Hepatocyte (in vitro differentiated cells): ENCODE results near the gene CHAF1A. TPM values are rescaled to one million over a fixed set of nuclear protein-coding genes. Genes with fewer than 3 reads are reported as not detected.

Experiments used
- DNase-seq: peaks from one replicate; pipeline ENCODE4 v3.0.0-alpha.2; 2016; ENCODE audit warnings: low spot score
- H2AFZ ChIP-seq: fragments of 200-600 bp; sonication (generic); 2 replicates; pipeline ENCODE4 v1.6.0; 2016; ENCODE audit warnings: antibody characterized with exemption, mild to moderate bottlenecking
- H3K27ac ChIP-seq: fragments of 200-600 bp; sonication (generic); 2 replicates; pipeline ENCODE4 v1.5.1; 2016; ENCODE audit warnings: mild to moderate bottlenecking
- H3K27me3 ChIP-seq: fragments of 200-600 bp; sonication (generic); 2 replicates; pipeline ENCODE4 v1.6.1; 2016
- H3K36me3 ChIP-seq: fragments of 200-600 bp; sonication (generic); replicated peaks from 2 replicates; pipeline ENCODE4 v1.5.1; 2016; ENCODE audit warnings: low read depth; ENCODE audit not compliant: insufficient read depth
- H3K4me1 ChIP-seq: fragments of 200-600 bp; sonication (generic); 2 replicates; pipeline ENCODE4 v1.5.1; 2016; ENCODE audit warnings: mild to moderate bottlenecking, moderate library complexity; ENCODE audit not compliant: insufficient read depth
- H3K4me2 ChIP-seq: fragments of 200-600 bp; sonication (generic); 2 replicates; pipeline ENCODE4 v1.6.0; 2016
- H3K4me3 ChIP-seq: fragments of 200-600 bp; sonication (generic); 2 replicates; pipeline ENCODE4 v1.5.1; 2016; ENCODE audit warnings: mild to moderate bottlenecking
- H3K79me2 ChIP-seq: fragments of 200-600 bp; sonication (generic); 2 replicates; pipeline ENCODE4 v1.6.0; 2017; ENCODE audit warnings: mild to moderate bottlenecking
- H3K9me2 ChIP-seq: fragments of 200-600 bp; sonication (generic); replicated peaks from 2 replicates; pipeline ENCODE4 v1.6.0; 2017; ENCODE audit warnings: mild to moderate bottlenecking; ENCODE audit not compliant: insufficient read depth
- H3K9me3 ChIP-seq: fragments of 200-600 bp; sonication (generic); 2 replicates; pipeline ENCODE4 v1.5.1; 2016; ENCODE audit warnings: low read depth, mild to moderate bottlenecking
- H4K20me1 ChIP-seq: fragments of 200-600 bp; sonication (generic); 2 replicates; pipeline ENCODE4 v1.6.0; 2016; ENCODE audit warnings: mild to moderate bottlenecking; ENCODE audit not compliant: insufficient read depth, poor library complexity, severe bottlenecking
- EZH2 ChIP-seq: fragments of 200-600 bp; sonication (generic); IDR thresholded peaks from 2 replicates; pipeline ENCODE4 v1.6.1; 2016; ENCODE audit warnings: antibody characterized with exemption, mild to moderate bottlenecking, borderline replicate concordance
- EZH2phosphoT487 ChIP-seq: fragments of 200-600 bp; sonication (generic); IDR thresholded peaks from one replicate; pipeline ENCODE4 v1.6.1; 2018; ENCODE audit warnings: antibody characterized with exemption, mild to moderate bottlenecking, low read depth, moderate library complexity; ENCODE audit not compliant: unreplicated experiment, severe bottlenecking
- WGBS: methylation state at CpG from one replicate; pipeline ENCODE4 v1.1.6; 2016; ENCODE audit warnings: low lambda C conversion rate; ENCODE audit errors: missing lambda C conversion rate; 5-methylcytosine and 5-hydroxymethylcytosine counted together
- polyA plus RNA-seq: library from polyadenylated mRNA; unstranded; fragments of >200 nt; fragmentation: Nextera tagmentation; extraction: Ambion mirVana; gene quantifications from 2 replicates; pipeline ENCODE4 v1.2.1, GENCODE V29; 2016
- total RNA-seq: library from RNA; depleted of rRNA; stranded (reverse); fragments of >200 nt; gene quantifications from 2 replicates; pipeline ENCODE4 v1.2.3, GENCODE V29; 2014
- TF ChIP-seq, protein P1 (sequence below): fragments of 200-600 bp; sonication (generic); IDR thresholded peaks from 2 replicates; pipeline ENCODE4 v1.5.1; 2016; ENCODE audit warnings: antibody characterized with exemption, mild to moderate bottlenecking; ENCODE audit not compliant: poor library complexity

Gene CHAF1A
- total and polyA plus RNA-seq, 2 experiments from 2014 or later: 6.2 to 6.5 TPM

DNA sequence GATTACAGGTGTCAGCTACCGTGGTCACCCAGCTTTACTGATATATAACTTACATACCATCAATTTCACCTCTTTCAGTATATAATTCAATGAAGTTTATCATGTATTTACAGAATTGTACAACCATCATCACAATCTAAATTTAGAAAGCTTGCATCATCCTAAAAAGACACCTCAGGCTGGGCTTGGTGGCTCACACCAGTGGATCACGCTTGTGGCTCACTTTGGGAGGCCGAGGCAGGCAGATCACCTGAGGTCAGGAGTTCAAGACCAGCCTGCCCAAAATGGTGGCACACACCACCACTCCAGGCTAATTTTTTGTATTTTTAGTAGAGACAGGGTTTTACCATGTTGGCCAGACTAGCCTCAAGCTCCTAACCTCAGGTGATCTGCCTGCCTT lies 65.4 kb downstream of the CHAF1A start:
- Histone ChIP-seq H3K27ac (no peak overlapping the region), H3K9me2 (no peaks in the 10 kb centered on the region)

DNA sequence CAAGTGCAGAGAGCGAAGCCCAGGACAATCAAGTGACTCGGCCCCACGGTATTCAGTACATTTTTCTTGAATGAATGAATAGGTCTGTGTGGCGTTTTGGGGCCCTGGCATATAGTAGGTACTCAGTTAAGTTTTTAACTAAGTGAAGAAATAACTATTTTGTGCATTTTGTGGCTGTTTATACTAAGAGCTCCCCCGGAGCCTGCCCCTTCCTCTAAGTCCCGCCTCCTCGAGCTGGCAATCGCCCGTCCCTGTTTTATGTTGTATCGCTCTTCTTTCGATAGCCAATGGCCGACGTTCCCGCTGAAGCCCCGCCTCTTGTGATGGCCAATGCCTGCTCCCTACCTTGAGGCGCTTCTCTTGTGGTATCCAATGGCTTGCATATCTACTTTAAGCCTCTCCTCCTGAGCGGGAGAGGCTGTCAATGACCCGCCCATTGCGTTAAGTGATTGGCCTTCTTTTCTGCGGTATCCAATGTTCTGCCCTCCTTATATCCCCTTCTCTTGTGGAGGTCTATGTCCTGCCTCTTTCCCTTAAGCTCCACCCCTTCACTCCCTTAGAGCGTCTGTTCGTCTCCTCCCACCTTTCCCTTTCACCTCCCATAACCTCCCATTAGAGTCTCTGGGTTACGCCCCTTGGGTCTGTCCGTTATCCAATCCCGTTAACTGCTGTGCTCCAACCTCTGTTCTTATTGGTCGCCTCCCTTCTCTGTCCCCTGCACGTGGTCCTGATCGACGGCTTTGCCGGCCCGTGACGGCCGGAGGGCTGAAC lies 69.1 kb downstream of the CHAF1A start:
- DNase-seq: peak; percentile 99
- WGBS: 4% methylated on average over 29 of the region's 33 CpGs
- Histone ChIP-seq H3K79me2 (peaks cover 31% of the 10 kb centered on the region), H3K36me3 (no peaks in the 10 kb centered on the region), H3K9me2 (no peaks in the 10 kb centered on the region), H3K27ac (peak overlapping the region; percentile 77), H3K27me3 (no peaks in the 10 kb centered on the region), H3K9me3 (no peaks in the 10 kb centered on the region), H4K20me1 (peaks cover 19% of the 10 kb centered on the region), H3K4me2 (peak overlapping the region; percentile 73), H3K4me1 (peaks cover 8% of the 10 kb centered on the region), H3K4me3 (peak overlapping the region; percentile 5), H2AFZ (peak overlapping the region; percentile 40)
- no peak for TF ChIP-seq EZH2phosphoT487
- TF ChIP-seq, protein P1, sequence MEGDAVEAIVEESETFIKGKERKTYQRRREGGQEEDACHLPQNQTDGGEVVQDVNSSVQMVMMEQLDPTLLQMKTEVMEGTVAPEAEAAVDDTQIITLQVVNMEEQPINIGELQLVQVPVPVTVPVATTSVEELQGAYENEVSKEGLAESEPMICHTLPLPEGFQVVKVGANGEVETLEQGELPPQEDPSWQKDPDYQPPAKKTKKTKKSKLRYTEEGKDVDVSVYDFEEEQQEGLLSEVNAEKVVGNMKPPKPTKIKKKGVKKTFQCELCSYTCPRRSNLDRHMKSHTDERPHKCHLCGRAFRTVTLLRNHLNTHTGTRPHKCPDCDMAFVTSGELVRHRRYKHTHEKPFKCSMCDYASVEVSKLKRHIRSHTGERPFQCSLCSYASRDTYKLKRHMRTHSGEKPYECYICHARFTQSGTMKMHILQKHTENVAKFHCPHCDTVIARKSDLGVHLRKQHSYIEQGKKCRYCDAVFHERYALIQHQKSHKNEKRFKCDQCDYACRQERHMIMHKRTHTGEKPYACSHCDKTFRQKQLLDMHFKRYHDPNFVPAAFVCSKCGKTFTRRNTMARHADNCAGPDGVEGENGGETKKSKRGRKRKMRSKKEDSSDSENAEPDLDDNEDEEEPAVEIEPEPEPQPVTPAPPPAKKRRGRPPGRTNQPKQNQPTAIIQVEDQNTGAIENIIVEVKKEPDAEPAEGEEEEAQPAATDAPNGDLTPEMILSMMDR: no peak
- no peak for TF ChIP-seq EZH2

More for the DNA sequence above, 65.4 kb downstream of the CHAF1A start:
- TF ChIP-seq EZH2phosphoT487: no peak
- TF ChIP-seq, protein P1: no peak
- H2AFZ ChIP-seq: no peak overlapping the region
- H3K4me1 ChIP-seq: no peaks in the 10 kb centered on the region
- no peak for DNase-seq
- H3K36me3 ChIP-seq: no peaks in the 10 kb centered on the region
- peaks cover 4% of the 10 kb centered on the region for H4K20me1 ChIP-seq
- no peak overlapping the region for H3K4me2 ChIP-seq
- no peaks in the 10 kb centered on the region for H3K27me3 ChIP-seq
- H3K4me3 ChIP-seq: no peak overlapping the region
- peaks cover 6% of the 10 kb centered on the region for H3K79me2 ChIP-seq
- no peaks in the 10 kb centered on the region for H3K9me3 ChIP-seq
- WGBS: 89% methylated on average over 3 of the region's 3 CpGs

DNA sequence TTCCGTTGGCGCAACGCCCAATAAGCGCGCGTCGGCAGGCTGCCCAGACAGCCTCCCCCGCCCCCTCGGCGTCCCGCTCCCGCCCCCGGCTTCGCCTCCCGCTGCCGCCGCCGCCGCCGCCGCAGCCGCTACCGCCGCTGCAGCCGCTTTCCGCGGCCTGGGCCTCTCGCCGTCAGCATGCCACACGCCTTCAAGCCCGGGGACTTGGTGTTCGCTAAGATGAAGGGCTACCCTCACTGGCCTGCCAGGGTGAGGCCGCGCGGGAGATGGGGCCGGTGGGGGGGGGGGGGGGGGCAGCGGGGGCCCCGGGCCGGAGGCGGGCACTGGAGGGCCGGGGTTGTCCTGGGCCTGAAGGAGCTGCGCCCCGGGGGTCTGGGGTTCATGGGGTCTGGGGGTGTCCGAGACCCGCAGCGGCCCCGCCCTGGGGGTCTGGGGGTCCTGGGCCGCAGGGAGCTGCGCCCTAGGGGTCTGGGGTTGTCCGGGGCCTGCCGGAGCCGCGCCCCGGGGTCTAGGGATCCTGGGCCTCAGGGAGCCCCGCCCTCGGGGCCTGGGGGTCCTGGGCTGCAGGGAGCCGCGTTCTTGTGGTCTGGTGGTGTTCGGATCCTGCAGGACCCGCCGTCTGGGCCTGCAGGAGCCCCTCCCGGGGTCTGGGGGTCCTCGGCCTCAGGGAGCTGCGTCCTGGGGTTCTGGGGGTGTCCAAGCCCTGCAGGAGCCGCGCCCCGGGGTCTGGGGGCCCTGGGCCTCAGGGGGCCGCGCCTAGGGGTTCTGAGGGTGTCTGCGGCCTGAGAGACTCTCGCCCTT lies 69.9 kb downstream of the CHAF1A start, which contains the start of gene HDGFL2:
Gene HDGFL2, plus strand, starts transcription at position 124 of the 801 bp plus-strand sequence. Its CDS starts 54 bp downstream, at position 178.
- H4K20me1 ChIP-seq: peaks cover 19% of the 10 kb centered on the region
- peaks cover 8% of the 10 kb centered on the region for H3K4me1 ChIP-seq
- H3K36me3 ChIP-seq: no peaks in the 10 kb centered on the region
- H3K9me2 ChIP-seq: no peaks in the 10 kb centered on the region
- peak within 1 kb of the TSS; percentile 93 for H3K4me2 ChIP-seq
- 0% methylated on average over 17 of the region's 71 CpGs for WGBS
- H3K27me3 ChIP-seq: no peaks in the 10 kb centered on the region
- TF ChIP-seq EZH2: no peak
- TF ChIP-seq EZH2phosphoT487: no peak
- TF ChIP-seq, protein P1: no peak
- peak within 1 kb of the TSS; percentile 14 for H3K4me3 ChIP-seq
- DNase-seq: no peak
- H3K27ac ChIP-seq: peak within 1 kb of the TSS; percentile 77
- peaks cover 31% of the 10 kb centered on the region for H3K79me2 ChIP-seq
- H3K9me3 ChIP-seq: no peaks in the 10 kb centered on the region
- H2AFZ ChIP-seq: peak within 1 kb of the TSS; percentile 40
